Heart left ventricle (tissue), 16 donors: ENCODE data around the gene AFF4. TPM values are rescaled to one million over a fixed set of nuclear protein-coding genes. Genes with fewer than 3 reads are reported as not detected.
"Not testable (repeated sequence)": the region's sequence is repeated elsewhere in the genome, so short reads cannot be mapped to it uniquely, and the experiment has no call there.

Source experiments
- ATAC-seq, 4 donors: fragments of 200-7000 bp; cut with Tn5 transposase; one replicate each; pipeline ENCODE4 v1.9.1; 2020 to 2022; ENCODE audit warnings: moderate library complexity in 4 of 4, mild to moderate bottlenecking in 3 of 4, moderate number of reproducible peaks in 1 of 4
- DNase-seq, 5 donors: peaks; one replicate each; pipeline ENCODE4 v3.0.0-alpha.2; 2020
- H3K27ac ChIP-seq, 12 donors: fragments of 200-600 bp; sonication (generic) in 4 of 12; one replicate each; pipeline versions ENCODE4 v1.5.0 to v1.8.0; 2016 to 2022; ENCODE audit warnings: mild to moderate bottlenecking in 2 of 12
- H3K27me3 ChIP-seq, 9 donors: fragments of 200-600 bp; sonication (generic) in 2 of 9; one replicate each; pipeline versions ENCODE4 v1.5.1 to v1.8.0; 2016 to 2022; ENCODE audit warnings: mild to moderate bottlenecking in 3 of 9
- H3K36me3 ChIP-seq, 9 donors: fragments of 200-600 bp; sonication (generic) in 2 of 9; one replicate each; pipeline versions ENCODE4 v1.5.0 to v1.8.0; 2018 to 2022; ENCODE audit warnings: mild to moderate bottlenecking in 2 of 9
- H3K4me1 ChIP-seq, 12 donors: fragments of 200-600 bp; sonication (generic) in 4 of 12; one replicate each; pipeline versions ENCODE4 v1.5.0 to v1.8.0; 2016 to 2022; ENCODE audit warnings: mild to moderate bottlenecking in 3 of 12
- H3K4me3 ChIP-seq, 12 donors: fragments of 200-600 bp; sonication (generic) in 4 of 12; one replicate each; pipeline versions ENCODE4 v1.5.0 to v1.8.0; 2017 to 2022; ENCODE audit warnings: mild to moderate bottlenecking in 9 of 12, moderate library complexity in 4 of 12
- H3K9me3 ChIP-seq, 12 donors: fragments of 200-600 bp; sonication (generic) in 4 of 12; one replicate each; pipeline versions ENCODE4 v1.5.0 to v1.8.0; 2016 to 2022; ENCODE audit warnings: mild to moderate bottlenecking in 1 of 12
- CTCF ChIP-seq, 12 donors: fragments of 200-600 bp; sonication (generic) in 4 of 12; IDR thresholded peaks; one replicate each; pipeline versions ENCODE4 v1.5.0 to v1.8.0; 2018 to 2022; ENCODE audit warnings: antibody characterized with exemption in 12 of 12, mild to moderate bottlenecking in 5 of 12
- POLR2A ChIP-seq, 2 donors: fragments of 450-650 bp; IDR thresholded peaks; one replicate each; pipeline ENCODE4 v1.6.1; 2017; ENCODE audit warnings: antibody characterized with exemption in 2 of 2, mild to moderate bottlenecking in 2 of 2, moderate library complexity in 2 of 2
- WGBS, 4 donors: extraction: QIAGEN DNeasy Blood & Tissue Kit in 2 of 4; methylation state at CpG; one replicate each; pipeline versions ENCODE4 v1.1.5 to v1.1.7; 2013 to 2018; 5-methylcytosine and 5-hydroxymethylcytosine counted together
- intact Hi-C, 10 donors: fragments of 100-400 bp; cut with DNase I; formaldehyde crosslinking; loops; one replicate each; pipeline versions ENCODE4 v1.11.1 to v1.14.2; 2022
- polyA plus RNA-seq, 2 donors: library from polyadenylated mRNA; stranded (reverse); fragments of 200-250 nt; gene quantifications; one replicate each; pipeline ENCODE4 v1.2.3, GENCODE V29; 2013
- total RNA-seq, 9 donors: library from RNA; depleted of rRNA in 2 of 9; stranded (reverse); fragments of >200 nt in 2 of 9; fragmentation: NEBNext Ultra II Directional in 3 of 9; extraction: Animal tissue kit (Norgen Biotek cat#: 25700) in 3 of 9; gene quantifications; one replicate each; pipeline versions ENCODE4 v1.1.0 to v1.2.4, GENCODE V29; 2016 to 2023
- donor health status: ischemic (EF 13 %, LVEDD 7.1; RV severe dilation, severe dysfunction).
- donor health status: healthy with polysubstance abuse.
- donor health status: DM: no; HTN: yes; CAD: no.
- donor health status: DM: no; HTN: no; CAD: no.
- donor health status: ischemic (EF 25% LVEDD 6.9; RV normal size, moderate dysfunction).
- donor health status: ischemic (EF 25% LVEDD 5.7; RV mildly dilated, moderate dysfunction).
- donor health status: healthy.
- donor health status: DM: yes; HTN: yes; CAD: no.
- donor health status: ischemic (EF 35%, LVEDD 5.7; RV mildly dilated, moderate dysfunction).
- donor health status: nonischemic (EF 11% LVEDD 7.7; RV severe dilation, severe dysfunction).
- donor health status: DM: yes; HTN: yes; CAD: no.
- donor health status: PGD.
- donor health status: ischemic (EF 29% LVEDD 5.4; RV normal size, mild dysfunction).
- donor health status: nonischemic (EF 23%, LVEDD 6.1; RV moderate dilation, normal function).

The AFF4 gene
- total and polyA plus RNA-seq, 11 donors = 6.7 to 65.8 (median 45.1) TPM

GRCh38 chr5:132956166-132956799, 7.2 kb downstream of the AFF4 start:
- 84 to 93% (median 88%) methylated on average over 6 of the region's 6 CpGs for WGBS, 4 donors
- ATAC-seq = not testable (repeated sequence)

GRCh38 chr5:132953710-132954109, 9.7 kb downstream of the AFF4 start:
- Histone ChIP-seq H3K4me3 (no peak overlapping the region), H3K4me1 (peaks cover 0 to 39% (median 22%) of the 10 kb centered on the region in 12 donors), H3K36me3 (peaks cover 0 to 17% (median 4%) of the 10 kb centered on the region in 9 donors), H3K27me3 (no peaks in the 10 kb centered on the region), H3K27ac (no peak overlapping the region), H3K9me3 (peaks cover 0 to 7% (median 0%) of the 10 kb centered on the region in 12 donors)
- TF ChIP-seq POLR2A (IDR thresholded peaks at IDR 0.05) = no peak
- no peak for TF ChIP-seq CTCF (IDR thresholded peaks at IDR 0.05)
- 61 to 80% (median 69%) methylated on average over 6 of the region's 6 CpGs for WGBS, 4 donors
- intact Hi-C loops = no loop called here
- DNase-seq = no peak
- no peak for ATAC-seq

More at GRCh38 chr5:132956166-132956799, 7.2 kb downstream of the AFF4 start:
- H3K27me3 ChIP-seq, H3K9me3 ChIP-seq, H3K4me3 ChIP-seq, DNase-seq, H3K27ac ChIP-seq: not testable (repeated sequence)
- intact Hi-C loops = loop anchor here in 1 of 10 donors (5.0 kb wide), 1 partner anchor 59 kb away; no protein-coding TSS in a partner anchor
- H3K4me1 ChIP-seq = peaks cover under 1 to 58% (median 36%) of the 10 kb centered on the region in 12 donors
- H3K36me3 ChIP-seq = peaks cover 0 to 17% (median 4%) of the 10 kb centered on the region in 9 donors

GRCh38 chr5:132952829-132953228, 10.6 kb downstream of the AFF4 start:
- peaks cover 0 to 17% (median 4%) of the 10 kb centered on the region in 9 donors for H3K36me3 ChIP-seq
- H3K9me3 ChIP-seq = peaks cover 0 to 7% (median 0%) of the 10 kb centered on the region in 12 donors
- TF ChIP-seq CTCF (IDR thresholded peaks at IDR 0.05) = no peak
- TF ChIP-seq POLR2A (IDR thresholded peaks at IDR 0.05) = no peak
- ATAC-seq (no peak), DNase-seq (no peak)
- H3K27me3 ChIP-seq = no peaks in the 10 kb centered on the region
- no peak overlapping the region for H3K4me3 ChIP-seq
- H3K4me1 ChIP-seq = peaks cover 0 to 46% (median 24%) of the 10 kb centered on the region in 12 donors
- intact Hi-C loops = no loop called here
- no peak overlapping the region for H3K27ac ChIP-seq
- WGBS, 4 donors = 57 to 74% (median 63%) methylated on average over 2 of the region's 2 CpGs

GRCh38 chr5:132951897-132952296, 11.5 kb downstream of the AFF4 start:
- no peaks in the 10 kb centered on the region for H3K27me3 ChIP-seq
- TF ChIP-seq POLR2A (IDR thresholded peaks at IDR 0.05) (no peak), CTCF (IDR thresholded peaks at IDR 0.05) (no peak)
- H3K4me1 ChIP-seq = peaks cover 0 to 55% (median 28%) of the 10 kb centered on the region in 12 donors
- H3K4me3 ChIP-seq = no peak overlapping the region
- peaks cover 0 to 7% (median 0%) of the 10 kb centered on the region in 12 donors for H3K9me3 ChIP-seq
- intact Hi-C loops = no loop called here
- peaks cover 0 to 17% (median 4%) of the 10 kb centered on the region in 9 donors for H3K36me3 ChIP-seq
- 87 to 90% (median 87%) methylated on average over 2 of the region's 2 CpGs for WGBS, 4 donors
- H3K27ac ChIP-seq = no peak overlapping the region
- no peak for ATAC-seq
- DNase-seq = no peak
